NB4 (cell line): ENCODE results near the gene COG5.

Experiments used
- POLR2A ChIP-seq: IDR thresholded peaks from 2 replicates; pipeline ENCODE4 v1.6.1; 2011; ENCODE audit warnings: mild to moderate bottlenecking; ENCODE audit not compliant: insufficient read length; ENCODE audit errors: extremely low read depth
- TF ChIP-seq, protein P1 (sequence below): IDR thresholded peaks from one replicate; pipeline ENCODE4 v1.5.1; 2012; ENCODE audit warnings: low read depth, low read length
- TF ChIP-seq, protein P2 (sequence below): IDR thresholded peaks from 2 replicates; pipeline ENCODE4 v1.6.1; 2011; ENCODE audit warnings: low read depth, low read length

DNA sequence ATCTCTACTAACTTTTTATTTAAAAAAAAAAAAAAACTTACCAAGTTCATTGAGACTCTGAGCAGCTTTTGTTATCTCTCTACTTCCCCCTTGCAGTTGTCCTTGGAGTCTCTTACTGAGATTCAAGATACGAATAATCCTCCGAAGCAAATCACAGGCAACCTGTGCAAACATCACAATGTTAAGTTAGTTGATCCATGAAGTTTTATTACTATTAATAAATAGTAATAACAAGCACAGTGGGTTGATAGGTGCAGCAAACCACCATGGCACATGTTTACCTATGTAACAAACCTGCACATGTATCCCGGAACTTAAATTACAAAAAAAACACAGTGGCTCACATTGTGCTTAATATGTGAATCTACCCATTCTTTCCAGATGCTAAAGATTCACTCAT, 36.5 kb downstream of the COG5 start:
- TF ChIP-seq POLR2A, result no peak
- TF ChIP-seq, protein P1, sequence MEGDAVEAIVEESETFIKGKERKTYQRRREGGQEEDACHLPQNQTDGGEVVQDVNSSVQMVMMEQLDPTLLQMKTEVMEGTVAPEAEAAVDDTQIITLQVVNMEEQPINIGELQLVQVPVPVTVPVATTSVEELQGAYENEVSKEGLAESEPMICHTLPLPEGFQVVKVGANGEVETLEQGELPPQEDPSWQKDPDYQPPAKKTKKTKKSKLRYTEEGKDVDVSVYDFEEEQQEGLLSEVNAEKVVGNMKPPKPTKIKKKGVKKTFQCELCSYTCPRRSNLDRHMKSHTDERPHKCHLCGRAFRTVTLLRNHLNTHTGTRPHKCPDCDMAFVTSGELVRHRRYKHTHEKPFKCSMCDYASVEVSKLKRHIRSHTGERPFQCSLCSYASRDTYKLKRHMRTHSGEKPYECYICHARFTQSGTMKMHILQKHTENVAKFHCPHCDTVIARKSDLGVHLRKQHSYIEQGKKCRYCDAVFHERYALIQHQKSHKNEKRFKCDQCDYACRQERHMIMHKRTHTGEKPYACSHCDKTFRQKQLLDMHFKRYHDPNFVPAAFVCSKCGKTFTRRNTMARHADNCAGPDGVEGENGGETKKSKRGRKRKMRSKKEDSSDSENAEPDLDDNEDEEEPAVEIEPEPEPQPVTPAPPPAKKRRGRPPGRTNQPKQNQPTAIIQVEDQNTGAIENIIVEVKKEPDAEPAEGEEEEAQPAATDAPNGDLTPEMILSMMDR, result no peak
- TF ChIP-seq, protein P2, sequence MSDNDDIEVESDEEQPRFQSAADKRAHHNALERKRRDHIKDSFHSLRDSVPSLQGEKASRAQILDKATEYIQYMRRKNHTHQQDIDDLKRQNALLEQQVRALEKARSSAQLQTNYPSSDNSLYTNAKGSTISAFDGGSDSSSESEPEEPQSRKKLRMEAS, result no peak
